Measurements from ENCODE around the gene TMC1. TPM values are rescaled to one million over a fixed set of nuclear protein-coding genes. Genes with fewer than 3 reads are reported as not detected.

The TMC1 gene
- total RNA-seq, 1 experiment from 2014 or later = not detected

DNA sequence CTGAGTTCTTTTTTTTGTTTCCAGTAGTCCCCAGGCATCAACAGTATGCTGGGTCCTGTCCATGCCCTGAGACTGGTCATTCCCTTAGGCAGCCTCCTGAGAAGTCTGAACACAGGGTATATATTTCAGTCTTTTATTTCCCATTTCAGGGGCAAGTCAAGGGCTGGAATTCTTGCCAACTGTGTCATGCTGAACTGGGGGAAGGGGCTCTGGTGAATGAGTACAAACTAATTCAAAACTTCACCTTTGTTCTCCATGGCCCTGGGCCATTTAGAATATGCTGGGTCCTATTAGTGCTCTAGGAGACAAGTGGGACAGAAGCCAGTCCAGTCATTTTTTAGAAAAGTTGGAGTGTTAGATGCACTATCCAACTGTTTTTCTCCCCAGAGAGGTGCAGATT lies 170.3 kb downstream of the TMC1 start:
- H3K27me3 ChIP-seq (ENCODE audit: low read length) = no peaks in the 10 kb centered on the region
- no peak overlapping the region for H2AFZ ChIP-seq (ENCODE audit: low read length)
- H3K4me2 ChIP-seq (ENCODE audit: low read depth, low read length, poor library complexity, severe bottlenecking) = no peak overlapping the region
- H3K36me3 ChIP-seq (ENCODE audit: insufficient read depth, low read length) = no peaks in the 10 kb centered on the region
- H3K4me1 ChIP-seq (ENCODE audit: low read length) = no peaks in the 10 kb centered on the region
- H3K9me3 ChIP-seq (ENCODE audit: low read length) = no peaks in the 10 kb centered on the region
- H3K79me2 ChIP-seq (ENCODE audit: low read length) = no peaks in the 10 kb centered on the region
- DNase-seq = no peak
- no peak overlapping the region for H3K9ac ChIP-seq (ENCODE audit: low read length)
- H3K9me2 ChIP-seq (replicated peaks; ENCODE audit: insufficient read depth, low read length) = no peaks in the 10 kb centered on the region
- H3K27ac ChIP-seq (ENCODE audit: low read length) = no peak overlapping the region
- no peaks in the 10 kb centered on the region for H4K20me1 ChIP-seq (ENCODE audit: insufficient read depth, low read depth, low read length)
- H3K4me3 ChIP-seq (ENCODE audit: low read length) = no peak overlapping the region

GRCh38 chr9:72695365-72695764 lies 174.0 kb downstream of the TMC1 start:
- H3K4me2 ChIP-seq (ENCODE audit: low read depth, low read length, poor library complexity, severe bottlenecking) = no peak overlapping the region
- no peaks in the 10 kb centered on the region for H4K20me1 ChIP-seq (ENCODE audit: insufficient read depth, low read depth, low read length)
- no peaks in the 10 kb centered on the region for H3K36me3 ChIP-seq (ENCODE audit: insufficient read depth, low read length)
- H3K4me3 ChIP-seq (ENCODE audit: low read length) = no peak overlapping the region
- no peak overlapping the region for H3K9ac ChIP-seq (ENCODE audit: low read length)
- DNase-seq = no peak
- H2AFZ ChIP-seq (ENCODE audit: low read length) = no peak overlapping the region
- H3K79me2 ChIP-seq (ENCODE audit: low read length) = no peaks in the 10 kb centered on the region
- H3K27me3 ChIP-seq (ENCODE audit: low read length) = no peaks in the 10 kb centered on the region
- H3K27ac ChIP-seq (ENCODE audit: low read length) = no peak overlapping the region
- no peaks in the 10 kb centered on the region for H3K9me2 ChIP-seq (replicated peaks; ENCODE audit: insufficient read depth, low read length)
- H3K4me1 ChIP-seq (ENCODE audit: low read length) = no peaks in the 10 kb centered on the region
- H3K9me3 ChIP-seq (ENCODE audit: low read length) = no peaks in the 10 kb centered on the region

GRCh38 chr9:72696511-72696910 lies 175.1 kb downstream of the TMC1 start:
- Histone ChIP-seq H3K9me2 (replicated peaks; ENCODE audit: insufficient read depth, low read length) (no peaks in the 10 kb centered on the region), H3K27ac (ENCODE audit: low read length) (no peak overlapping the region), H3K36me3 (ENCODE audit: insufficient read depth, low read length) (no peaks in the 10 kb centered on the region), H2AFZ (ENCODE audit: low read length) (no peak overlapping the region), H3K27me3 (ENCODE audit: low read length) (no peaks in the 10 kb centered on the region), H3K79me2 (ENCODE audit: low read length) (no peaks in the 10 kb centered on the region), H3K4me2 (ENCODE audit: low read depth, low read length, poor library complexity, severe bottlenecking) (no peak overlapping the region), H3K4me3 (ENCODE audit: low read length) (no peak overlapping the region), H3K9ac (ENCODE audit: low read length) (no peak overlapping the region), H4K20me1 (ENCODE audit: insufficient read depth, low read depth, low read length) (no peaks in the 10 kb centered on the region), H3K4me1 (ENCODE audit: low read length) (no peaks in the 10 kb centered on the region), H3K9me3 (ENCODE audit: low read length) (no peaks in the 10 kb centered on the region)
- no peak for DNase-seq

DNA sequence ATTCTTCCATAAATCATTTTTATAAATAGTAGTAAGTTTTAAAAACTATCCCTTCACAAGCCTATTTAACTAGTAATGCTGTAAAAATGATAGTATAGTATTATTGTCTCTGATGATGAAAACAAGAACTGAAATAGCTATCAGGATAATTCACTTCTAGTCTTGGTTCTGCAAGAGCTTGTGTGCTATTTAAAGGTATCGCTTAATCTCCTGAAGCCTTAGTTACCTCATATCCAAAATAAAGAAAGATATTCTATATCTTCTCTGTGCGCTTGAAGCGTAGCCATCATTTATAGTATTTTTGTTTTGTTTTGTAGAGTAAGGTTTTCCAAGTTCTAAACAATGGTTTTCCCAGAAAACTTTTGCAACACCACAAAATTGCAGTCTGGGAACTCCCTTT lies 180.1 kb downstream of the TMC1 start:
- Histone ChIP-seq H3K9me3 (ENCODE audit: low read length) (no peaks in the 10 kb centered on the region), H3K4me2 (ENCODE audit: low read depth, low read length, poor library complexity, severe bottlenecking) (no peak overlapping the region), H3K27ac (ENCODE audit: low read length) (no peak overlapping the region), H4K20me1 (ENCODE audit: insufficient read depth, low read depth, low read length) (no peaks in the 10 kb centered on the region), H3K27me3 (ENCODE audit: low read length) (no peaks in the 10 kb centered on the region), H3K4me1 (ENCODE audit: low read length) (no peaks in the 10 kb centered on the region), H2AFZ (ENCODE audit: low read length) (no peak overlapping the region), H3K9me2 (replicated peaks; ENCODE audit: insufficient read depth, low read length) (no peaks in the 10 kb centered on the region), H3K9ac (ENCODE audit: low read length) (no peak overlapping the region), H3K4me3 (ENCODE audit: low read length) (no peak overlapping the region), H3K79me2 (ENCODE audit: low read length) (no peaks in the 10 kb centered on the region), H3K36me3 (ENCODE audit: insufficient read depth, low read length) (no peaks in the 10 kb centered on the region)
- no peak for DNase-seq

GRCh38 chr9:72703574-72703973 lies 182.2 kb downstream of the TMC1 start:
- Histone ChIP-seq H3K27me3 (ENCODE audit: low read length) (no peaks in the 10 kb centered on the region), H3K9me3 (ENCODE audit: low read length) (no peaks in the 10 kb centered on the region), H3K9me2 (replicated peaks; ENCODE audit: insufficient read depth, low read length) (no peaks in the 10 kb centered on the region), H3K4me3 (ENCODE audit: low read length) (no peak overlapping the region), H3K79me2 (ENCODE audit: low read length) (no peaks in the 10 kb centered on the region), H3K9ac (ENCODE audit: low read length) (no peak overlapping the region), H4K20me1 (ENCODE audit: insufficient read depth, low read depth, low read length) (no peaks in the 10 kb centered on the region), H3K27ac (ENCODE audit: low read length) (no peak overlapping the region), H3K4me1 (ENCODE audit: low read length) (no peaks in the 10 kb centered on the region), H3K36me3 (ENCODE audit: insufficient read depth, low read length) (no peaks in the 10 kb centered on the region), H2AFZ (ENCODE audit: low read length) (no peak overlapping the region), H3K4me2 (ENCODE audit: low read depth, low read length, poor library complexity, severe bottlenecking) (no peak overlapping the region)
- no peak for DNase-seq

DNA sequence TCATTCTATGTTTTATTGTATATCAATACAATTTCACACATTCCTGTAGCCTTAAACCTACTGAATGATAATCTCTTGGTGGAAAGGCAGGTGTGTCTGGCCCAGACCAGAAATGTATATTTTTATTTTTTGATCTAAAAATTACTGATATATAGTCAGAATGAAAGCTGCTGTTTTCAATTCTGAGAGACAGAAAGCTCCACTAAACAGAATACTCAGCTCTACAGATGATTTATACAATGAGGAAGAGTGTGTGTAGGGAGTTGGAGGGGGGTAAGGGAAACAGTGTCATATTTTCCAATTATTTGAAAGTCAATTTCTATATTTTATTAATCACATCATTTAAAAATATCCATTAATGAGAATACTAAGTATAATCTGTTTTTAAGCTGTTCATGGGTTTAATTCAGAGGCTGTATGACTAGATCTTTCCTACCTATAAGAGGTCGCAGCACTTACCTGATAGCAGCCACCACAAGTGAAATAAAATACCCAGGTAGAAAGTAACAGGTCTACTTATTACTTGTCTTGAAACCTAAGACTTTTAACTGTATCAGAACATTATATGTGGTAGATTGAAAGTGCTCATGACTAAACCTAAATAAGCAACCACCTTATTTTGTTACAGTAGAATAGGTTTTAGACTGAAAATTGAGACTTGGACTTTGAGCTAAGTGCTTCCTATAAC lies 183.4 kb downstream of the TMC1 start:
- H2AFZ ChIP-seq (ENCODE audit: low read length) = no peak overlapping the region
- H3K4me3 ChIP-seq (ENCODE audit: low read length) = no peak overlapping the region
- no peaks in the 10 kb centered on the region for H3K4me1 ChIP-seq (ENCODE audit: low read length)
- H3K9me3 ChIP-seq (ENCODE audit: low read length) = no peaks in the 10 kb centered on the region
- no peak overlapping the region for H3K9ac ChIP-seq (ENCODE audit: low read length)
- H3K27ac ChIP-seq (ENCODE audit: low read length) = no peak overlapping the region
- no peak for DNase-seq
- no peaks in the 10 kb centered on the region for H4K20me1 ChIP-seq (ENCODE audit: insufficient read depth, low read depth, low read length)
- no peaks in the 10 kb centered on the region for H3K27me3 ChIP-seq (ENCODE audit: low read length)
- no peaks in the 10 kb centered on the region for H3K36me3 ChIP-seq (ENCODE audit: insufficient read depth, low read length)
- H3K9me2 ChIP-seq (replicated peaks; ENCODE audit: insufficient read depth, low read length) = no peaks in the 10 kb centered on the region
- no peak overlapping the region for H3K4me2 ChIP-seq (ENCODE audit: low read depth, low read length, poor library complexity, severe bottlenecking)
- no peaks in the 10 kb centered on the region for H3K79me2 ChIP-seq (ENCODE audit: low read length)

DNA sequence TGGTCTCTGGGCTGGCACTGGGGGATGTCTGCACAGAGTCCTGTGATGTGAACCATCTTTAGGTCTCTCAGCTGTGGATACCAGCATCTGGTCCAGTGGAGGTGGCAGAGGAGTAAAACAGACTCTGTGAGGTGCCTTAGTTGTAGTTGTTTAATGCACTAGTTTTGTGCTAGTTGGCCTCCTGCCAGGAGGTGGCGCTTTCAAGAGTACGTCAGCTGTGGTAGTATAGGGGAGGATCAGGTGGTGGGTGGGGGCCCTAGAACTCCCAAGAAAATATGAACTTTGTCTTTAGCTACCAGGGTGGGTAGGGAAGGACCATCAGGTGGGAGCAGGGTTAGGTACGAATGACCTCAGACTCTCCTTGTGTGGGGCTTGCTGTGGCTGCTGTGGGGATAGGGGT lies 197.1 kb downstream of the TMC1 start:
- Histone ChIP-seq H3K9ac (ENCODE audit: low read length) (no peak overlapping the region), H3K36me3 (ENCODE audit: insufficient read depth, low read length) (no peaks in the 10 kb centered on the region), H3K27me3 (ENCODE audit: low read length) (no peaks in the 10 kb centered on the region), H3K27ac (ENCODE audit: low read length) (no peak overlapping the region), H4K20me1 (ENCODE audit: insufficient read depth, low read depth, low read length) (no peaks in the 10 kb centered on the region), H3K4me3 (ENCODE audit: low read length) (no peak overlapping the region), H2AFZ (ENCODE audit: low read length) (no peak overlapping the region), H3K4me2 (ENCODE audit: low read depth, low read length, poor library complexity, severe bottlenecking) (no peak overlapping the region), H3K9me2 (replicated peaks; ENCODE audit: insufficient read depth, low read length) (no peaks in the 10 kb centered on the region), H3K79me2 (ENCODE audit: low read length) (no peaks in the 10 kb centered on the region), H3K9me3 (ENCODE audit: low read length) (no peaks in the 10 kb centered on the region), H3K4me1 (ENCODE audit: low read length) (no peaks in the 10 kb centered on the region)
- DNase-seq = peak; percentile 44

- Histone ChIP-seq H3K36me3 (ENCODE audit: insufficient read depth, low read length) (no peaks in the 10 kb centered on the region), H3K9me2 (replicated peaks; ENCODE audit: insufficient read depth, low read length) (no peaks in the 10 kb centered on the region), H3K79me2 (ENCODE audit: low read length) (no peaks in the 10 kb centered on the region), H2AFZ (ENCODE audit: low read length) (no peak overlapping the region), H3K27ac (ENCODE audit: low read length) (no peak overlapping the region), H3K4me2 (ENCODE audit: low read depth, low read length, poor library complexity, severe bottlenecking) (no peak overlapping the region), H3K9me3 (ENCODE audit: low read length) (no peaks in the 10 kb centered on the region), H3K4me3 (ENCODE audit: low read length) (no peak overlapping the region), H3K4me1 (ENCODE audit: low read length) (no peaks in the 10 kb centered on the region), H3K9ac (ENCODE audit: low read length) (no peak overlapping the region), H4K20me1 (ENCODE audit: insufficient read depth, low read depth, low read length) (no peaks in the 10 kb centered on the region), H3K27me3 (ENCODE audit: low read length) (no peaks in the 10 kb centered on the region)
- DNase-seq = no peak
Measured at GRCh38 chr9:72721067-72721466, 199.7 kb downstream of the TMC1 start.

DNA sequence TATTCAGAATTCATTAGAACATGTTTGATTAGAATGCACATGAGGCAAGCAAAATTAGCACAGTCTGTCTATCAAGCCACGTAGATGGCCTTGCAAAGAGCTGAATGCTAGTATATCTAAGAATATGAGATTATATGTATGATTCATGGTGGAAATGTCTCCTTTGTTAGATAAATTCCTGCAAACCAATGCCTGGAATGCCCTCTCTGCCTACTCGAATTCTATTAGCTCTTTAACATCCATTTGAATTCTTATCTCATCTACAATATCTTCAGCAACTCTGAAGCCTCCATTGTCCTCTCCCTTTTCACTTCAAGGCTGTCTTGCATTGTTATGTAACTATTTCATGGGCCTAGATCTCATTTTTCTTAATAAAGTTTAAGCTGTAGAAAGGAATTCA lies 205.5 kb downstream of the TMC1 start:
- no peaks in the 10 kb centered on the region for H4K20me1 ChIP-seq (ENCODE audit: insufficient read depth, low read depth, low read length)
- no peaks in the 10 kb centered on the region for H3K4me1 ChIP-seq (ENCODE audit: low read length)

More for the DNA sequence above, 205.5 kb downstream of the TMC1 start:
- DNase-seq = no peak
- no peak overlapping the region for H3K4me2 ChIP-seq (ENCODE audit: low read depth, low read length, poor library complexity, severe bottlenecking)
- H3K27ac ChIP-seq (ENCODE audit: low read length) = no peak overlapping the region
- H3K4me3 ChIP-seq (ENCODE audit: low read length) = no peak overlapping the region
- no peaks in the 10 kb centered on the region for H3K9me3 ChIP-seq (ENCODE audit: low read length)
- no peak overlapping the region for H2AFZ ChIP-seq (ENCODE audit: low read length)
- H3K9ac ChIP-seq (ENCODE audit: low read length) = no peak overlapping the region
- no peaks in the 10 kb centered on the region for H3K36me3 ChIP-seq (ENCODE audit: insufficient read depth, low read length)
- H3K27me3 ChIP-seq (ENCODE audit: low read length) = no peaks in the 10 kb centered on the region
- H3K9me2 ChIP-seq (replicated peaks; ENCODE audit: insufficient read depth, low read length) = no peaks in the 10 kb centered on the region
- no peaks in the 10 kb centered on the region for H3K79me2 ChIP-seq (ENCODE audit: low read length)
